Liver (tissue), 9 donors: ENCODE data around the gene RFPL2. TPM values are rescaled to one million over a fixed set of nuclear protein-coding genes. Genes with fewer than 3 reads are reported as not detected.

Experiments
- DNase-seq: peaks from one replicate; pipeline ENCODE4 v3.0.0-alpha.2; 2017; ENCODE audit warnings: low spot score
- H3K27ac ChIP-seq, 2 donors: one replicate each; pipeline ENCODE4 v1.7.0; 2013; ENCODE audit warnings: inconsistent platforms in 2 of 2, low read length in 2 of 2, control low read depth in 1 of 2, low read depth in 1 of 2, mild to moderate bottlenecking in 1 of 2
- H3K27me3 ChIP-seq, 4 donors: one replicate each; pipeline versions ENCODE4 v1.6.1 to v1.7.0; 2013; ENCODE audit warnings: low read length in 3 of 4, inconsistent platforms in 1 of 4, mild to moderate bottlenecking in 1 of 4, moderate library complexity in 1 of 4; ENCODE audit not compliant: control insufficient read depth in 4 of 4, insufficient read depth in 4 of 4
- H3K36me3 ChIP-seq, 4 donors: one replicate each; pipeline versions ENCODE4 v1.6.1 to v1.7.0; 2013; ENCODE audit warnings: low read length in 3 of 4, mild to moderate bottlenecking in 3 of 4, low read depth in 1 of 4, moderate library complexity in 1 of 4; ENCODE audit not compliant: control insufficient read depth in 4 of 4, insufficient read depth in 3 of 4
- H3K4me1 ChIP-seq, 4 donors: one replicate each; pipeline versions ENCODE4 v1.6.1 to v1.7.0; 2013; ENCODE audit warnings: low read length in 3 of 4, mild to moderate bottlenecking in 3 of 4, moderate library complexity in 1 of 4; ENCODE audit not compliant: control insufficient read depth in 4 of 4, insufficient read depth in 4 of 4
- H3K4me3 ChIP-seq, 3 donors: one replicate each; pipeline versions ENCODE4 v1.6.1 to v1.7.0; 2013; ENCODE audit warnings: low read length in 3 of 3, control low read depth in 1 of 3, low read depth in 1 of 3, mild to moderate bottlenecking in 1 of 3
- H3K9ac ChIP-seq, 2 donors: one replicate each; pipeline ENCODE4 v1.7.0; 2013; ENCODE audit warnings: low read length in 2 of 2, mild to moderate bottlenecking in 2 of 2, moderate library complexity in 2 of 2, control low read depth in 1 of 2, low read depth in 1 of 2
- H3K9me3 ChIP-seq, 4 donors: one replicate each; pipeline versions ENCODE4 v1.6.1 to v1.7.0; 2013; ENCODE audit warnings: low read length in 3 of 4; ENCODE audit not compliant: control insufficient read depth in 4 of 4
- EGR1 ChIP-seq, 2 donors: IDR thresholded peaks; 2 replicates each; pipeline ENCODE4 v1.6.1; 2016 to 2018; ENCODE audit warnings: antibody characterized with exemption in 2 of 2, low read depth in 2 of 2
- FOXA1 ChIP-seq: IDR thresholded peaks from 2 replicates; pipeline ENCODE4 v1.6.1; 2016; ENCODE audit warnings: antibody characterized with exemption
- GABPA ChIP-seq, 2 donors: IDR thresholded peaks in 1 of 2; conservative IDR thresholded peaks in 1 of 2; 2 replicates each; pipeline ENCODE4 v1.6.1; 2016; ENCODE audit warnings: antibody characterized with exemption in 2 of 2, mild to moderate bottlenecking in 1 of 2, moderate library complexity in 1 of 2
- HNF4A ChIP-seq, 2 donors: conservative IDR thresholded peaks; 2 replicates each; pipeline ENCODE4 v1.6.1; 2016; ENCODE audit warnings: antibody characterized with exemption in 2 of 2, mild to moderate bottlenecking in 2 of 2
- WGBS: extraction: QIAGEN DNeasy Blood & Tissue Kit; methylation state at CpG from one replicate; pipeline ENCODE4 v1.1.7; 2013; 5-methylcytosine and 5-hydroxymethylcytosine counted together
- polyA plus RNA-seq, 2 donors: library from polyadenylated mRNA; stranded (reverse) in 1 of 2; unstranded in 1 of 2; fragments of 200-250 nt in 1 of 2; fragments of >200 nt in 1 of 2; fragmentation: Nextera tagmentation in 1 of 2; extraction: Ambion mirVana in 1 of 2; gene quantifications; one replicate each; pipeline versions ENCODE4 v1.2.1 to v1.2.3, GENCODE V29; 2013 to 2015
- total RNA-seq, 2 donors: library from RNA; depleted of rRNA; stranded (reverse); fragments of >200 nt; gene quantifications; one replicate each; pipeline ENCODE4 v1.2.3, GENCODE V29; 2014
- TF ChIP-seq, protein P1 (sequence below): IDR thresholded peaks from 2 replicates; pipeline ENCODE4 v1.6.1; 2016; ENCODE audit warnings: antibody characterized with exemption
- TF ChIP-seq, protein P2 (sequence below): IDR thresholded peaks from 2 replicates; pipeline ENCODE4 v1.6.1; 2016; ENCODE audit warnings: antibody characterized with exemption
- TF ChIP-seq, protein P3 (sequence below): IDR thresholded peaks from 2 replicates; pipeline ENCODE4 v1.6.1; 2016; ENCODE audit warnings: antibody characterized with exemption
- TF ChIP-seq, protein P4 (sequence below): fragments of 150-350 bp; IDR thresholded peaks from 2 replicates; pipeline ENCODE4 v1.5.1; 2017; ENCODE audit warnings: improper control_type of control experiment, low read depth, low read length; ENCODE audit not compliant: missing input control
- TF ChIP-seq, protein P5 (sequence below): IDR thresholded peaks from 2 replicates; pipeline ENCODE4 v1.6.1; 2016; ENCODE audit warnings: antibody characterized with exemption, mild to moderate bottlenecking
- donor health status: healthy.
- donor health status: healthy.
- donor health status: healthy.
- donor health status: healthy.
- donor health status: healthy.

RFPL2 gene
- total and polyA plus RNA-seq, 4 donors, result under 0.01 to 0.98 (median 0.07) TPM; not detected in 1

DNA sequence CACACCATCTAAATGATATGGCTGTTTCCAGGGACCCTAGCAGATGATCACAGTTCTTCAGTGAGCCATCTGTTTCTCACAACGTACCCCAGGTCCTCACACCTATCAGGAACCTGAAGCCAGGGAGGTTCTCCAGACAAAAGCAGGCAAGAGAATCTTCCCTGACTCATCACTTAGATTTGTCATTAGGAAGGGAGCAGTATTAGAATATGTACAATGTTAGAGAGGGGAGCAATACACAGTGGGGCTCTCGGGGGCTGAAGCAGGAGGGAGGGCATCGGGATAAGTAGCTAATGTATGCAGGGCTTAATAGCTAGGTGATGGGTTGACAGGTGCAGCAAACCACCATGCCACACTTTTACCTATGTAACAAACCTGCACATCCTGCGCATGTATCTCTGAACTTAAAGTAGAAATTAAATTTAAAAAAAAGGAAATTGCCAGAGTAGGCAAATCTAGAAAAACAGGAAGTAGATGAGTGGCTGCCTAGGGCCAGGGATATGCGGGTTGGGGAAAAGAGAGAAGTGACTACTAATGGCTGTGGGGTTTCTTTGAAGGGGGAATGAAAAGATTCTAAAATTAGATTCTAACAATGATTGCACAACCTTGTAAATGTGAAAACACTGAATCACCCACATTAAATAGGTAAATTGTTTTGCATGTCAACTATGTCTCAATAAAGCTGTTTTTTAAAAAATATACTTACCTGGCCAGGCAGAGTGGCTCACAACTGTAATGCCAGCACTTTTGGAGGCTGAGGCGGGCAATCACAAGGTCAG is 60.2 kb downstream of the RFPL2 start:
- H3K9me3 ChIP-seq, result no peaks in the 10 kb centered on the region
- WGBS, result 79% methylated on average over 6 of the region's 6 CpGs
- no peak overlapping the region for H3K9ac ChIP-seq
- H3K36me3 ChIP-seq, result no peaks in the 10 kb centered on the region
- no peak overlapping the region for H3K4me3 ChIP-seq
- TF ChIP-seq, protein P1, sequence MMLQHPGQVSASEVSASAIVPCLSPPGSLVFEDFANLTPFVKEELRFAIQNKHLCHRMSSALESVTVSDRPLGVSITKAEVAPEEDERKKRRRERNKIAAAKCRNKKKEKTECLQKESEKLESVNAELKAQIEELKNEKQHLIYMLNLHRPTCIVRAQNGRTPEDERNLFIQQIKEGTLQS, result no peak
- TF ChIP-seq EGR1 (IDR thresholded peaks at IDR 0.05; ENCODE audit: low read depth in 2 of 2) (no peak), FOXA1 (no peak), HNF4A (conservative IDR thresholded peaks at IDR 0.05) (no peak), GABPA (IDR thresholded peaks at IDR 0.05 in 1 of 2, conservative IDR thresholded peaks at IDR 0.05 in 1 of 2) (no peak)
- TF ChIP-seq, protein P2, sequence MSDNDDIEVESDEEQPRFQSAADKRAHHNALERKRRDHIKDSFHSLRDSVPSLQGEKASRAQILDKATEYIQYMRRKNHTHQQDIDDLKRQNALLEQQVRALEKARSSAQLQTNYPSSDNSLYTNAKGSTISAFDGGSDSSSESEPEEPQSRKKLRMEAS, result no peak
- TF ChIP-seq, protein P3, sequence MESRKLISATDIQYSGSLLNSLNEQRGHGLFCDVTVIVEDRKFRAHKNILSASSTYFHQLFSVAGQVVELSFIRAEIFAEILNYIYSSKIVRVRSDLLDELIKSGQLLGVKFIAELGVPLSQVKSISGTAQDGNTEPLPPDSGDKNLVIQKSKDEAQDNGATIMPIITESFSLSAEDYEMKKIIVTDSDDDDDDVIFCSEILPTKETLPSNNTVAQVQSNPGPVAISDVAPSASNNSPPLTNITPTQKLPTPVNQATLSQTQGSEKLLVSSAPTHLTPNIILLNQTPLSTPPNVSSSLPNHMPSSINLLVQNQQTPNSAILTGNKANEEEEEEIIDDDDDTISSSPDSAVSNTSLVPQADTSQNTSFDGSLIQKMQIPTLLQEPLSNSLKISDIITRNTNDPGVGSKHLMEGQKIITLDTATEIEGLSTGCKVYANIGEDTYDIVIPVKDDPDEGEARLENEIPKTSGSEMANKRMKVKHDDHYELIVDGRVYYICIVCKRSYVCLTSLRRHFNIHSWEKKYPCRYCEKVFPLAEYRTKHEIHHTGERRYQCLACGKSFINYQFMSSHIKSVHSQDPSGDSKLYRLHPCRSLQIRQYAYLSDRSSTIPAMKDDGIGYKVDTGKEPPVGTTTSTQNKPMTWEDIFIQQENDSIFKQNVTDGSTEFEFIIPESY, result no peak
- TF ChIP-seq, protein P4, sequence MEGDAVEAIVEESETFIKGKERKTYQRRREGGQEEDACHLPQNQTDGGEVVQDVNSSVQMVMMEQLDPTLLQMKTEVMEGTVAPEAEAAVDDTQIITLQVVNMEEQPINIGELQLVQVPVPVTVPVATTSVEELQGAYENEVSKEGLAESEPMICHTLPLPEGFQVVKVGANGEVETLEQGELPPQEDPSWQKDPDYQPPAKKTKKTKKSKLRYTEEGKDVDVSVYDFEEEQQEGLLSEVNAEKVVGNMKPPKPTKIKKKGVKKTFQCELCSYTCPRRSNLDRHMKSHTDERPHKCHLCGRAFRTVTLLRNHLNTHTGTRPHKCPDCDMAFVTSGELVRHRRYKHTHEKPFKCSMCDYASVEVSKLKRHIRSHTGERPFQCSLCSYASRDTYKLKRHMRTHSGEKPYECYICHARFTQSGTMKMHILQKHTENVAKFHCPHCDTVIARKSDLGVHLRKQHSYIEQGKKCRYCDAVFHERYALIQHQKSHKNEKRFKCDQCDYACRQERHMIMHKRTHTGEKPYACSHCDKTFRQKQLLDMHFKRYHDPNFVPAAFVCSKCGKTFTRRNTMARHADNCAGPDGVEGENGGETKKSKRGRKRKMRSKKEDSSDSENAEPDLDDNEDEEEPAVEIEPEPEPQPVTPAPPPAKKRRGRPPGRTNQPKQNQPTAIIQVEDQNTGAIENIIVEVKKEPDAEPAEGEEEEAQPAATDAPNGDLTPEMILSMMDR, result no peak
- no peak for DNase-seq
- H3K4me1 ChIP-seq, result no peaks in the 10 kb centered on the region
- H3K27me3 ChIP-seq, result no peaks in the 10 kb centered on the region
- no peak overlapping the region for H3K27ac ChIP-seq

DNA sequence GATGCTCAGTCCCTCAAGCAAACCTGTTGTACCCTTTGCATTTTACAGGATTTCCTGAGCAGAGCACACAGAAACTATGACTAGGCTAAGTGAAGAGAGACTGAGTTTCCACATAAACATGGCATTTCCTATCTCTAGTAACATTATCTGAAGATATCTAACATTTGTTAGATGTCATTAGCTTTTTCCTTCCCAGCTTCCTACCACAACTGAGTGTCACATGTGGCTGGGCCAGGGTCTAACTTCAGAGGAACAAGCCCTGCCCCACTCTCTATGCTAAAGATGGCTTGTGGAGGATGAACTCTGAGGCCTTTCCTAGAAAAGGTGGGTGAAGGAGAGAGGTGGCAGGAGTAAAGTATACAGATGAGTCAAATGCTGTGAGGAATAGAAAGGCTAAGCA is 62.3 kb downstream of the RFPL2 start:
- Histone ChIP-seq H3K9me3 (no peaks in the 10 kb centered on the region), H3K4me3 (no peak overlapping the region), H3K9ac (no peak overlapping the region), H3K27ac (no peak overlapping the region), H3K4me1 (peaks cover 0 to 2% (median 0%) of the 10 kb centered on the region in 4 donors), H3K36me3 (no peaks in the 10 kb centered on the region), H3K27me3 (no peaks in the 10 kb centered on the region)
- no peak for DNase-seq
- no peak for TF ChIP-seq FOXA1
- TF ChIP-seq, protein P5, sequence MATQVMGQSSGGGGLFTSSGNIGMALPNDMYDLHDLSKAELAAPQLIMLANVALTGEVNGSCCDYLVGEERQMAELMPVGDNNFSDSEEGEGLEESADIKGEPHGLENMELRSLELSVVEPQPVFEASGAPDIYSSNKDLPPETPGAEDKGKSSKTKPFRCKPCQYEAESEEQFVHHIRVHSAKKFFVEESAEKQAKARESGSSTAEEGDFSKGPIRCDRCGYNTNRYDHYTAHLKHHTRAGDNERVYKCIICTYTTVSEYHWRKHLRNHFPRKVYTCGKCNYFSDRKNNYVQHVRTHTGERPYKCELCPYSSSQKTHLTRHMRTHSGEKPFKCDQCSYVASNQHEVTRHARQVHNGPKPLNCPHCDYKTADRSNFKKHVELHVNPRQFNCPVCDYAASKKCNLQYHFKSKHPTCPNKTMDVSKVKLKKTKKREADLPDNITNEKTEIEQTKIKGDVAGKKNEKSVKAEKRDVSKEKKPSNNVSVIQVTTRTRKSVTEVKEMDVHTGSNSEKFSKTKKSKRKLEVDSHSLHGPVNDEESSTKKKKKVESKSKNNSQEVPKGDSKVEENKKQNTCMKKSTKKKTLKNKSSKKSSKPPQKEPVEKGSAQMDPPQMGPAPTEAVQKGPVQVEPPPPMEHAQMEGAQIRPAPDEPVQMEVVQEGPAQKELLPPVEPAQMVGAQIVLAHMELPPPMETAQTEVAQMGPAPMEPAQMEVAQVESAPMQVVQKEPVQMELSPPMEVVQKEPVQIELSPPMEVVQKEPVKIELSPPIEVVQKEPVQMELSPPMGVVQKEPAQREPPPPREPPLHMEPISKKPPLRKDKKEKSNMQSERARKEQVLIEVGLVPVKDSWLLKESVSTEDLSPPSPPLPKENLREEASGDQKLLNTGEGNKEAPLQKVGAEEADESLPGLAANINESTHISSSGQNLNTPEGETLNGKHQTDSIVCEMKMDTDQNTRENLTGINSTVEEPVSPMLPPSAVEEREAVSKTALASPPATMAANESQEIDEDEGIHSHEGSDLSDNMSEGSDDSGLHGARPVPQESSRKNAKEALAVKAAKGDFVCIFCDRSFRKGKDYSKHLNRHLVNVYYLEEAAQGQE, result no peak
